Neural progenitor cell (in vitro differentiated cells): Measurements from ENCODE around the gene ST6GAL1. TPM values are rescaled to one million over a fixed set of nuclear protein-coding genes. Genes with fewer than 3 reads are reported as not detected.

Experiments
- DNase-seq: peaks from one replicate; pipeline ENCODE4 v3.0.0-alpha.2; 2016; ENCODE audit warnings: low spot score
- H2AFZ ChIP-seq: fragments of 200-600 bp; sonication (generic); replicated peaks from 2 replicates; pipeline ENCODE4 v1.6.1; 2016; ENCODE audit warnings: antibody characterized with exemption
- H3F3A ChIP-seq: fragments of 200-600 bp; sonication (generic); 2 replicates; pipeline ENCODE4 v1.6.1; 2016; ENCODE audit warnings: antibody characterized with exemption, low read depth
- H3K27ac ChIP-seq: fragments of 200-600 bp; sonication (generic); 2 replicates; pipeline ENCODE4 v1.5.1; 2016; ENCODE audit warnings: mild to moderate bottlenecking
- H3K27me3 ChIP-seq: fragments of 200-600 bp; sonication (generic); 2 replicates; pipeline ENCODE4 v1.6.1; 2016; ENCODE audit warnings: mild to moderate bottlenecking, moderate library complexity
- H3K36me3 ChIP-seq: fragments of 200-600 bp; sonication (generic); 2 replicates; pipeline ENCODE4 v1.5.1; 2016
- H3K4me1 ChIP-seq: fragments of 200-600 bp; sonication (generic); 2 replicates; pipeline ENCODE4 v1.6.1; 2016; ENCODE audit warnings: mixed run types
- H3K4me2 ChIP-seq: fragments of 200-600 bp; sonication (generic); 2 replicates; pipeline ENCODE4 v1.6.1; 2016
- H3K4me3 ChIP-seq: fragments of 200-600 bp; sonication (generic); 2 replicates; pipeline ENCODE4 v1.5.1; 2016
- H3K79me2 ChIP-seq: fragments of 200-600 bp; sonication (generic); 2 replicates; pipeline ENCODE4 v1.6.1; 2016; ENCODE audit warnings: low read depth
- H3K9ac ChIP-seq: fragments of 200-600 bp; sonication (generic); 2 replicates; pipeline ENCODE4 v1.6.1; 2016
- H3K9me3 ChIP-seq: fragments of 200-600 bp; sonication (generic); 2 replicates; pipeline ENCODE4 v1.5.1; 2016; ENCODE audit warnings: low read depth
- H4K20me1 ChIP-seq: fragments of 200-600 bp; sonication (generic); 2 replicates; pipeline ENCODE4 v1.6.1; 2016; ENCODE audit warnings: low read depth
- H3K27ac Mint-ChIP-seq: 3 replicates; pipeline ENCODE4 v1.8.0; 2021; ENCODE audit warnings: mixed read lengths
- H3K27me3 Mint-ChIP-seq: 2 replicates; pipeline ENCODE4 v1.8.0; 2022; ENCODE audit warnings: low read depth, mild to moderate bottlenecking, inconsistent platforms, moderate library complexity, mixed read lengths; ENCODE audit not compliant: insufficient read depth
- H3K36me3 Mint-ChIP-seq: 3 replicates; pipeline ENCODE4 v1.8.0; 2021; ENCODE audit warnings: mixed read lengths
- H3K4me1 Mint-ChIP-seq: 3 replicates; pipeline ENCODE4 v1.8.0; 2021; ENCODE audit warnings: mixed read lengths
- H3K4me3 Mint-ChIP-seq: 3 replicates; pipeline ENCODE4 v1.8.0; 2021; ENCODE audit warnings: mild to moderate bottlenecking, moderate library complexity, mixed read lengths
- H3K9me3 Mint-ChIP-seq: 3 replicates; pipeline ENCODE4 v1.8.0; 2020; ENCODE audit warnings: mixed read lengths
- EZH2 ChIP-seq: fragments of 200-600 bp; sonication (generic); IDR thresholded peaks from 2 replicates; pipeline ENCODE4 v1.6.1; 2017; ENCODE audit warnings: antibody characterized with exemption, mild to moderate bottlenecking, moderate library complexity
- EZH2phosphoT487 ChIP-seq: fragments of 200-600 bp; sonication (generic); IDR thresholded peaks from 2 replicates; pipeline ENCODE4 v1.6.1; 2017; ENCODE audit warnings: antibody characterized with exemption
- total RNA-seq: library from RNA; depleted of rRNA; stranded (reverse); fragments of >200 nt; gene quantifications from 2 replicates; pipeline ENCODE4 v1.2.3, GENCODE V29; 2015; ENCODE audit warnings: low replicate concordance
- TF ChIP-seq, protein P1 (sequence below): fragments of 200-600 bp; sonication (generic); IDR thresholded peaks from 2 replicates; pipeline ENCODE4 v1.5.1; 2017; ENCODE audit warnings: antibody characterized with exemption, mild to moderate bottlenecking

The ST6GAL1 gene
- total RNA-seq, 1 donor from 2014 or later: 27.3 TPM

DNA sequence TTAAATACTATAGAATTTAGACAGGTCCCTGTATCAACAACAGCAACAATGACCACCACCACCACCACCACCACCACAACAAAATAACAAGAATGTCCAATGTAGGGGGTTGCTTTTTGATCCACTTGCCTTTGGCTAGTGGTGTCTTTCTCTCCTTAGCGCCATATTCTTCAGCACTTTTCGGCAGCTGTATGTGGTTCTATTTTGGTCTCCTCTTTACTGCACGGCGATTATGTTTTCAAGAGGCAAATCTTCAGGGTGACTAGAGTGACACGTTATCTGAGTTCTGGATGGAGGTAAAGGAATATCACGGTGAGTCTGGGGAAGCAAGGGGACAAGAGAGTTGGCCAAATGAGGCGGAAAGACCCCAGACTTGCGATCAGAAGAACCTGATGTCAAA, 56.1 kb downstream of the ST6GAL1 start:
- no peaks in the 10 kb centered on the region for H3F3A ChIP-seq
- no peaks in the 10 kb centered on the region for H3K4me1 ChIP-seq
- H3K27ac Mint-ChIP-seq: no peak overlapping the region
- peaks cover 4% of the 10 kb centered on the region for H4K20me1 ChIP-seq
- H3K79me2 ChIP-seq: no peaks in the 10 kb centered on the region
- no peak overlapping the region for H3K4me3 Mint-ChIP-seq
- peaks cover 2% of the 10 kb centered on the region for H3K27me3 Mint-ChIP-seq
- no peak overlapping the region for H3K27ac ChIP-seq
- H3K27me3 ChIP-seq: no peaks in the 10 kb centered on the region
- no peaks in the 10 kb centered on the region for H3K9me3 Mint-ChIP-seq
- H3K36me3 Mint-ChIP-seq: peaks cover 27% of the 10 kb centered on the region
- no peak overlapping the region for H3K4me3 ChIP-seq
- no peak for TF ChIP-seq EZH2phosphoT487
- TF ChIP-seq, protein P1, sequence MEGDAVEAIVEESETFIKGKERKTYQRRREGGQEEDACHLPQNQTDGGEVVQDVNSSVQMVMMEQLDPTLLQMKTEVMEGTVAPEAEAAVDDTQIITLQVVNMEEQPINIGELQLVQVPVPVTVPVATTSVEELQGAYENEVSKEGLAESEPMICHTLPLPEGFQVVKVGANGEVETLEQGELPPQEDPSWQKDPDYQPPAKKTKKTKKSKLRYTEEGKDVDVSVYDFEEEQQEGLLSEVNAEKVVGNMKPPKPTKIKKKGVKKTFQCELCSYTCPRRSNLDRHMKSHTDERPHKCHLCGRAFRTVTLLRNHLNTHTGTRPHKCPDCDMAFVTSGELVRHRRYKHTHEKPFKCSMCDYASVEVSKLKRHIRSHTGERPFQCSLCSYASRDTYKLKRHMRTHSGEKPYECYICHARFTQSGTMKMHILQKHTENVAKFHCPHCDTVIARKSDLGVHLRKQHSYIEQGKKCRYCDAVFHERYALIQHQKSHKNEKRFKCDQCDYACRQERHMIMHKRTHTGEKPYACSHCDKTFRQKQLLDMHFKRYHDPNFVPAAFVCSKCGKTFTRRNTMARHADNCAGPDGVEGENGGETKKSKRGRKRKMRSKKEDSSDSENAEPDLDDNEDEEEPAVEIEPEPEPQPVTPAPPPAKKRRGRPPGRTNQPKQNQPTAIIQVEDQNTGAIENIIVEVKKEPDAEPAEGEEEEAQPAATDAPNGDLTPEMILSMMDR: no peak
- TF ChIP-seq EZH2: no peak
- no peak overlapping the region for H3K9ac ChIP-seq
- H3K36me3 ChIP-seq: no peaks in the 10 kb centered on the region
- H3K4me2 ChIP-seq: no peak overlapping the region
- H3K4me1 Mint-ChIP-seq: no peaks in the 10 kb centered on the region
- H3K9me3 ChIP-seq: no peaks in the 10 kb centered on the region
- H2AFZ ChIP-seq: no peak overlapping the region
- DNase-seq: no peak

DNA sequence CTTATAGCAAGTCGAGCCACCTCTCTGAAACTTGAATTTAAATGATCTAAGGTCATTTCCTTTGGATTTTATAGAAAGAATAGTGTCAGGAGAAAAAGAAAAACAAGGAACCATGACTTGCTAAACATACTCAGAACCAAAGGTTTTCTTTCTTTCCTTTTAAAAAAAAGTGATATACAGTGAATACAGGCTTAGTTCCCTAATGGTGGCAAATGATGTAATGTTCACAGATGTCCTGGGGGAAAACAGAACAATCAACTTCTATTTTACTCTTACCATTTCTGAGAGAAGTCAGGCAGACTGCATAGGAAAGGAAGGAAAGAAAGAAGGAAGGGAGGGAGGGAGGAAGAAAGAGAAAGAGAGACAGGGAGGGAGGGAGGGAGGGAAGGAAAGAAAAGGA, 56.5 kb downstream of the ST6GAL1 start:
- no peaks in the 10 kb centered on the region for H3K9me3 Mint-ChIP-seq
- Histone ChIP-seq H3K9me3 (no peaks in the 10 kb centered on the region), H3K79me2 (no peaks in the 10 kb centered on the region), H3K4me3 (no peak overlapping the region), H4K20me1 (peaks cover 4% of the 10 kb centered on the region), H3K36me3 (no peaks in the 10 kb centered on the region), H3K27ac (no peak overlapping the region), H3K9ac (no peak overlapping the region), H3K27me3 (no peaks in the 10 kb centered on the region), H3K4me2 (no peak overlapping the region), H2AFZ (no peak overlapping the region), H3F3A (no peaks in the 10 kb centered on the region), H3K4me1 (no peaks in the 10 kb centered on the region)
- no peak overlapping the region for H3K27ac Mint-ChIP-seq
- TF ChIP-seq, protein P1: no peak
- TF ChIP-seq EZH2phosphoT487: no peak
- TF ChIP-seq EZH2: no peak
- H3K27me3 Mint-ChIP-seq: peaks cover 2% of the 10 kb centered on the region
- H3K4me1 Mint-ChIP-seq: no peaks in the 10 kb centered on the region
- no peak for DNase-seq
- H3K36me3 Mint-ChIP-seq: peaks cover 29% of the 10 kb centered on the region
- no peak overlapping the region for H3K4me3 Mint-ChIP-seq

DNA sequence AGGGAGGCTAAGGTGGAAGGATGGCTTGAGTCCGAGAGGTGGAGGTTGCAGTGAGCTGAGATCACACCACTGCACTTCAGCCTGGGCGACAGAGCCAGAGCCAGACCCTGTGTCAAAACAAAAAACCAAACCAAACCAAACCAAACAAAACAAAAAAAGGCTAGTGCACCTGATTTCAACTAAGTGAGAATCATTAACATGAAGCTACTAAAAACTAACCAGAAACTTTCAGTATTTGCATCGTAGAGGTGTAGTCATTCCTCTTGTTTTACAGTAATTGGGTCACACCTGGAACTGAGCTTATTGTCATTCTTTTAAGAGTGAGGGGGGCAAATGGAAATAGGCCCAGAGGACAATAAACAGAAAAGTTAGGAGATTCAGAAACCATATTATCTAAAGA, 58.5 kb downstream of the ST6GAL1 start:
- Mint-ChIP-seq H3K4me3 (no peak overlapping the region), H3K4me1 (no peaks in the 10 kb centered on the region), H3K36me3 (peaks cover 26% of the 10 kb centered on the region), H3K9me3 (no peaks in the 10 kb centered on the region), H3K27ac (no peak overlapping the region), H3K27me3 (peaks cover 2% of the 10 kb centered on the region)
- H3K27ac ChIP-seq: no peak overlapping the region
- no peaks in the 10 kb centered on the region for H3K4me1 ChIP-seq
- H3K36me3 ChIP-seq: no peaks in the 10 kb centered on the region
- no peaks in the 10 kb centered on the region for H3K79me2 ChIP-seq
- peaks cover 4% of the 10 kb centered on the region for H4K20me1 ChIP-seq
- TF ChIP-seq EZH2 (no peak), EZH2phosphoT487 (no peak)
- TF ChIP-seq, protein P1: no peak
- no peaks in the 10 kb centered on the region for H3F3A ChIP-seq
- no peak overlapping the region for H2AFZ ChIP-seq
- H3K4me2 ChIP-seq: no peak overlapping the region
- DNase-seq: no peak
- H3K4me3 ChIP-seq: no peak overlapping the region
- H3K9me3 ChIP-seq: no peaks in the 10 kb centered on the region
- H3K27me3 ChIP-seq: no peaks in the 10 kb centered on the region
- H3K9ac ChIP-seq: no peak overlapping the region
